VCaP (cell line): ENCODE results near the gene PLRG1.
A peak's percentile ranks its signal among the peaks of the same experiment; 100 is the strongest.
"Not testable (repeated sequence)": the region's sequence is repeated elsewhere in the genome, so short reads cannot be mapped to it uniquely, and the experiment has no call there.

ENCODE experiments used
- H3K27ac ChIP-seq: fragments of 450-650 bp; 2 replicates; pipeline ENCODE4 v1.5.1; 2017
- CTCF ChIP-seq: fragments of 450-650 bp; conservative IDR thresholded peaks from 2 replicates; pipeline ENCODE4 v1.5.1; 2017; ENCODE audit warnings: mild to moderate bottlenecking, moderate library complexity

The PLRG1 gene

DNA sequence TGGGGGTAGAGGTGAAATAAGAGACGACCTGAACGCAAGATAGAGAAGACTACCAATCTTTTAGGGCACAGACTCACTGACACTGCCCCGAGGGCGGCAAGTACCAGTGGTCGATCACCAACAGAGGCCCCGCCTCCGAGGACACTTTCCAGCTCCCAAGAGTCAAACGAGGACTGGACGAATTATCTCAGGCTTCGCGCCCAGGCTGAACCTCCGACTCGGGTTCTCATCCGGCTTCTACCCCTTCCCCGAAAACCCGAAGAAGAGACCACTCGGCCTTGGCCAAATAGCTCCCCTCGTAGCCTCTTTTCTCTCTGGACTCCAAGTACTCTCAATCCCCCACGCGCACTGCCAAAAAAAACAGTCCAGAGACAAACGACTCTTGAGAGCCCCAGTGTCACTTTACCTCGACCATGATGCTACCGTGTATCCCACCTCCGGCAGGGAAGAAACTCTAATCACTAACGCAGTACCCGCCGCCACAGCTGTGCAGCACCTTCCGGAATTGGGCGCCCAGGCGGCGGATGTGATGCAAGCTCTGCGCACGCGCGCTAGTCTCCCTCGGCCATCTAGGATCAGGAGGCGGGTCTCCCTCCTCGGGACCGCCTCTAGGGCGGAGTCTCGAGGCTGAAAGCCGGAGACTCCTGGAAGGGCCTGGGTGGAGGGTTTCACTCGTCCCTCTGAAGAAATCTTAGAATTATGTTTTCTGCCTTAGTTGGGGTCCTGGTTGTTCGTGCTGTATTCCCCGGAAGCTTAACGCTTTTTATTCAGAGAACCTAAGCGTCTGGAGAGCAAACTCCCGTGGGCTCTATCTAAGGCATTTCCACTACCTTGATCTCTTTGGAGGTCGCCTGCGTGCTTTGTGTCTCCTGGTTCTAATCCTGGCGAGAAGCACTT is at the start of gene PLRG1:
Gene PLRG1 (minus strand): TSS at position 507 of the 897 bp plus-strand sequence. CDS start 92 bp downstream, at position 415.
- no peak; the same call in 1 of the 2 replicates for TF ChIP-seq CTCF
- H3K27ac ChIP-seq: peak within 1 kb of the TSS; percentile 61

GRCh38 chr4:154597798-154598774 is 47.9 kb upstream of the PLRG1 start:
- no peak for TF ChIP-seq CTCF
- no peak overlapping the region for H3K27ac ChIP-seq

GRCh38 chr4:154597281-154597680 is 47.1 kb upstream of the PLRG1 start:
- H3K27ac ChIP-seq: not testable (repeated sequence)

DNA sequence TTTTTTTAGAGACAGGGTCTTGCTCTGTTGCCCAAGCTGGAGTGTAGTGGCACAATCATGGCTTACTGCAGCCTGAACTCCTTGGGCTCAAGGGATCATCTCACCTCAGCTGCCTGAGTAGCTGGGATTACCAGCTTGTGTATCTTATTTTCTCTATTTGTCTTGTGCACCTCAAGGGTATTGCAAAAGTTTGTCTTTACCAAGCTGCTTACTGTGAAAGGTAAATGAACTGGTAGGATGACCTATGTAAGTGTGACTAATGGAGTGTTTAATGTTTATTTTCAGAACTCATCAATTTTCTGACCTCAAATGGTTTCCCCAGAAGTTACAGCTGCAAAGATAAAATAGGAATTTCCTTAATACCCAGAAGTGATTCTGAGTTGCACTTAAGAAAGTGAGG is 45.6 kb upstream of the PLRG1 start:
- H3K27ac ChIP-seq: no peak overlapping the region
- TF ChIP-seq CTCF: no peak

DNA sequence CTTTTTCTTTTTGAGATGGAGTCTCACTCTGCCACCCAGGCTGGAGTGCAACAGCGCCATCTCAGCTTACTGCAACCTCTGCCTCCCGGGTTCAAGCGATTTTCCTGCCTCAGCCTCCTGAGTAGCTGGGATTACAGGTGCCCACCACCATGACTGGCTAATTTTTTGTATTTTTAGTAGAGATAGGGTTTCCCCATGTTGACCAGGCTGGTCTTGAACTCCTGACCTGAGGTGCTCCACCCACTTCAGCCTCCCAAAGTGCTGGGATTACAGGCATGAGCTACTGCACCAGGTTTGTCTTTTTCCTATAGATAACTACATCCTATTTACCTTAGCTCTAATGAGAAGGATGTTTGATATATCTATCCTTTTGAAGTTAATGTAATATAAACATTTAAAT is 44.1 kb upstream of the PLRG1 start:
- not testable (repeated sequence) for H3K27ac ChIP-seq

DNA sequence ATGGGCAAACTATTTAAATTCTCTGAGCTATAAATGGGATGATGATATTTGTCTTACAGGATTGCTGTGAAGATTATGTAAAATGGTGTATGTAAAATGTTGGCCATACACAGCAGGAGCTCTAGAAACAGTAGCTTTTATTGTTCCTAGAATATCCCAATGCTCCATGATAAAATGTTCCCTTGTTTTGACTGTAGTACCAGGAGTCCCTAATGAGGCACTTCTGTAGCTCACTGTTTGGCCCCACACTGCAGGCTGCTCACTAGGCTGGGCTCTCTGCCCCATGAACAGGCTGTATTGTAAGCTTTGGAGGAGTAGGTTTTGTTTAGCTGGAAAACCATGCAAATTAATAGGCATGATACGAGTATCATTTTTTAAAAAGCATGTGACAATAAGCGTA is 43.7 kb upstream of the PLRG1 start:
- no peak for TF ChIP-seq CTCF

GRCh38 chr4:154591890-154592289 is 41.7 kb upstream of the PLRG1 start:
- no peak for TF ChIP-seq CTCF
- H3K27ac ChIP-seq: no peak overlapping the region

More for the DNA sequence above, 43.7 kb upstream of the PLRG1 start:
- no peak overlapping the region for H3K27ac ChIP-seq

GRCh38 chr4:154590329-154591006 is 40.3 kb upstream of the PLRG1 start, which contains the start of gene FGA:
FGA (minus strand) TSS chr4:154590742; CDS start chr4:154590687, 55 bp downstream.
- no peak for TF ChIP-seq CTCF

More at GRCh38 chr4:154590329-154591006, 40.3 kb upstream of the PLRG1 start, which contains the start of gene FGA:
- H3K27ac ChIP-seq: no peak within 1 kb of the TSS
